Peyer's patch (tissue), 4 donors: ENCODE results near the gene UGT1A8.

Source experiments
- POLR2A ChIP-seq, 2 donors: fragments of 450-650 bp; IDR thresholded peaks; one replicate each; pipeline ENCODE4 v1.5.1; 2017; ENCODE audit warnings: antibody characterized with exemption in 2 of 2, mild to moderate bottlenecking in 2 of 2, moderate library complexity in 2 of 2
- TF ChIP-seq, protein P1 (sequence below), 6 experiments: fragments of 450-650 bp in 4 of 6; fragments of 200-600 bp in 2 of 6; sonication (generic) in 1 of 6; IDR thresholded peaks; one replicate each; pipeline ENCODE4 v1.5.1; 2017 to 2019; ENCODE audit warnings: antibody characterized with exemption in 6 of 6, mild to moderate bottlenecking in 3 of 6, moderate library complexity in 1 of 6

DNA sequence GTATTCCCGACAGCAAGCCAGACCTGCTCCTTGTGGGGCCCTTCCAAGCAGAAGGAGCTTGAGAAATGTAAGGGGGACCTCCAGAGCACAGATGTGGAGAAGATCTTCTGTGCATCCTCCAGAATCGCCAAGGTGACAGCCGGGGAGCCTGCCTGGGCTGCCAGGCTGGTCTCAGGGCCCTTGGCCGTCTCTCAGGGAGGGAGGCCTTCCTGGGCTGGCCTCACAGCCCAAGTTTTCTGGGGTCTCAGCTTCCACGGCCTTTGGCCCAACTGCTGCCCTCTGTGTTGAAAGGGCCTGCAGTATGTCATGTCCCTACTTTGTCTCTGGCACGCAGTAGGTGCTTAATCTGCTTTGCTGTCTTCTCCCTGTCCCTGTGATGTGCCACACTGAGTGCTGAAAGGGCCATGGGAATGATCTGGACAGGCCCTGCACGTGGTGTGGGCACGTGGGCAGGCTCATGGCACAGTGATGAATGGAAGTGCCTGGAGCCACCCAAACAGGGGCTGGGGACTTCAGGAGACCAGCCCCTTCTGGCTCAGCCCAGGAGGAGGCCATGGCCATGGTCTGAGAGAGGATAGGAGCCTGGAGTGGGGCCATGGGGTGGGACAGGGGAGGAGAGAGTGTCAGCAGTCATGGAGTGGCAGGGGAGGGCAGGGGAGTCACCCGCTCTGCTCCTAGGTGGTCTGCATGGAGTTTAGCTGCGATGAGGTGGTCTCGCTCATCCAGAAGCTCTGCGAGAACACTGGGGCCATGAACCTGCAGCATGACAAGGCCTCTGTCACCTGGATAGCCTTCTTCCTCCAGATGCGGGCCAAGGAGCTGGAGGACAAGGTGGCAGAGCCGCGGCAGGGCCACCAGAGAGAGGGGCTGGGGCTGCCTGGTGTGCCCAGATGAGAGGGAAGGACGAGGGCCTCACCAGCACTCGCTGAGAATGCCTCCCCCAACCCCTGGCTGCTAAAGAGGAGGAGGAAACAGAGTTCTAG lies 201.5 kb downstream of the UGT1A8 start:
- TF ChIP-seq, protein P1, sequence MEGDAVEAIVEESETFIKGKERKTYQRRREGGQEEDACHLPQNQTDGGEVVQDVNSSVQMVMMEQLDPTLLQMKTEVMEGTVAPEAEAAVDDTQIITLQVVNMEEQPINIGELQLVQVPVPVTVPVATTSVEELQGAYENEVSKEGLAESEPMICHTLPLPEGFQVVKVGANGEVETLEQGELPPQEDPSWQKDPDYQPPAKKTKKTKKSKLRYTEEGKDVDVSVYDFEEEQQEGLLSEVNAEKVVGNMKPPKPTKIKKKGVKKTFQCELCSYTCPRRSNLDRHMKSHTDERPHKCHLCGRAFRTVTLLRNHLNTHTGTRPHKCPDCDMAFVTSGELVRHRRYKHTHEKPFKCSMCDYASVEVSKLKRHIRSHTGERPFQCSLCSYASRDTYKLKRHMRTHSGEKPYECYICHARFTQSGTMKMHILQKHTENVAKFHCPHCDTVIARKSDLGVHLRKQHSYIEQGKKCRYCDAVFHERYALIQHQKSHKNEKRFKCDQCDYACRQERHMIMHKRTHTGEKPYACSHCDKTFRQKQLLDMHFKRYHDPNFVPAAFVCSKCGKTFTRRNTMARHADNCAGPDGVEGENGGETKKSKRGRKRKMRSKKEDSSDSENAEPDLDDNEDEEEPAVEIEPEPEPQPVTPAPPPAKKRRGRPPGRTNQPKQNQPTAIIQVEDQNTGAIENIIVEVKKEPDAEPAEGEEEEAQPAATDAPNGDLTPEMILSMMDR (IDR thresholded peaks at IDR 0.05) = no peak
- no peak for TF ChIP-seq POLR2A (IDR thresholded peaks at IDR 0.05)
